Esophagus squamous epithelium (tissue), 4 donors: Measurements from ENCODE around the gene LPAR1.

Experiments
- CTCF ChIP-seq, 6 experiments: fragments of 450-650 bp in 4 of 6; fragments of 200-600 bp in 2 of 6; sonication (generic) in 2 of 6; IDR thresholded peaks; one replicate each; pipeline ENCODE4 v1.5.1; 2016 to 2019; ENCODE audit warnings: antibody characterized with exemption in 6 of 6, mild to moderate bottlenecking in 4 of 6, moderate library complexity in 4 of 6
- POLR2A ChIP-seq, 4 donors: fragments of 450-650 bp; IDR thresholded peaks; one replicate each; pipeline ENCODE4 v1.6.1; 2017; ENCODE audit warnings: antibody characterized with exemption in 4 of 4, mild to moderate bottlenecking in 4 of 4, moderate library complexity in 3 of 4

- no peak for TF ChIP-seq CTCF (IDR thresholded peaks at IDR 0.05)
- no peak for TF ChIP-seq POLR2A (IDR thresholded peaks at IDR 0.05)
Measured at GRCh38 chr9:111050819-111051218, 12.5 kb upstream of the LPAR1 start.
